Activated T-helper 2 cell treated with anti-CD3 and anti-CD28 coated beads, Interferon-gamma antibody, Interleukin-2, Interleukin-4, amounts not matched to agents 10 μg/mL and 5 μg/mL and 100 μg/mL, durations not matched to agents 14 hours and 24 hours and 36 hours (primary cell): ENCODE results near the gene CD300LG. TPM values are rescaled to one million over a fixed set of nuclear protein-coding genes. Genes with fewer than 3 reads are reported as not detected.
"Not testable (repeated sequence)": the region's sequence is repeated elsewhere in the genome, so short reads cannot be mapped to it uniquely, and the experiment has no call there.

ENCODE experiments used
- DNase-seq: peaks from one replicate; pipeline ENCODE4 v3.0.0; 2021; ENCODE audit warnings: low spot score
- H3K27ac Mint-ChIP-seq: one replicate; pipeline ENCODE4 v1.8.0; 2021; ENCODE audit warnings: mixed read lengths
- H3K27me3 Mint-ChIP-seq: one replicate; pipeline ENCODE4 v1.8.0; 2021; ENCODE audit warnings: low read depth, mixed read lengths
- H3K36me3 Mint-ChIP-seq: one replicate; pipeline ENCODE4 v1.8.0; 2021; ENCODE audit warnings: low read depth, mixed read lengths
- H3K4me1 Mint-ChIP-seq: one replicate; pipeline ENCODE4 v1.8.0; 2021; ENCODE audit warnings: low read depth, mixed read lengths
- H3K4me3 Mint-ChIP-seq: one replicate; pipeline ENCODE4 v1.8.0; 2021; ENCODE audit warnings: low read depth, mild to moderate bottlenecking, moderate library complexity, mixed read lengths
- H3K9me3 Mint-ChIP-seq: one replicate; pipeline ENCODE4 v1.8.0; 2021; ENCODE audit warnings: mixed read lengths
- intact Hi-C: fragments of 100-400 bp; cut with micrococcal nuclease; formaldehyde crosslinking; loops from one replicate; pipeline ENCODE4 v1.15.1; 2023
- total RNA-seq: library from RNA; stranded (reverse); gene quantifications from 2 replicates; pipeline ENCODE4 v1.2.3, GENCODE V29; 2022

The CD300LG gene
- total RNA-seq, 1 donor from 2014 or later, result not detected

GRCh38 chr17:43830510-43831140 is 16.4 kb upstream of the CD300LG start:
- H3K4me3 Mint-ChIP-seq, result no peak overlapping the region
- no peaks in the 10 kb centered on the region for H3K36me3 Mint-ChIP-seq
- no peak for DNase-seq
- H3K27ac Mint-ChIP-seq, result no peak overlapping the region
- peaks cover 3% of the 10 kb centered on the region for H3K9me3 Mint-ChIP-seq
- peaks cover 13% of the 10 kb centered on the region for H3K4me1 Mint-ChIP-seq
- intact Hi-C loops, result no loop called here
- H3K27me3 Mint-ChIP-seq, result peaks cover 46% of the 10 kb centered on the region

- Mint-ChIP-seq H3K36me3 (no peaks in the 10 kb centered on the region), H3K4me1 (peaks cover 13% of the 10 kb centered on the region), H3K27ac (no peak overlapping the region), H3K4me3 (peak overlapping the region; percentile 59), H3K27me3 (peaks cover 51% of the 10 kb centered on the region), H3K9me3 (peaks cover 3% of the 10 kb centered on the region)
- DNase-seq, result no peak
- intact Hi-C loops, result no loop called here
Observed at GRCh38 chr17:43831633-43832032, 15.3 kb upstream of the CD300LG start.

GRCh38 chr17:43832168-43832975 is 14.6 kb upstream of the CD300LG start:
- Mint-ChIP-seq H3K27ac (no peak overlapping the region), H3K9me3 (peaks cover 3% of the 10 kb centered on the region), H3K27me3 (peaks cover 51% of the 10 kb centered on the region), H3K36me3 (no peaks in the 10 kb centered on the region), H3K4me3 (peak overlapping the region; percentile 61), H3K4me1 (peaks cover 13% of the 10 kb centered on the region)
- DNase-seq, result no peak
- intact Hi-C loops, result no loop called here

GRCh38 chr17:43832976-43833829 is 13.8 kb upstream of the CD300LG start, which contains the start of gene MPP3:
MPP3 (minus strand) TSS chr17:43833146; CDS start chr17:43831906, 1,240 bp downstream.
- peak; percentile 26 for DNase-seq
- intact Hi-C loops, result no loop called here
- no peak within 1 kb of the TSS for H3K27ac Mint-ChIP-seq
- peaks cover 3% of the 10 kb centered on the region for H3K9me3 Mint-ChIP-seq
- H3K27me3 Mint-ChIP-seq, result peaks cover 53% of the 10 kb centered on the region
- H3K4me1 Mint-ChIP-seq, result peaks cover 13% of the 10 kb centered on the region
- peak within 1 kb of the TSS; percentile 75 for H3K4me3 Mint-ChIP-seq
- no peaks in the 10 kb centered on the region for H3K36me3 Mint-ChIP-seq

GRCh38 chr17:43834106-43834505 is 12.9 kb upstream of the CD300LG start:
- DNase-seq, result no peak
- H3K27ac Mint-ChIP-seq, result no peak overlapping the region
- intact Hi-C loops, result no loop called here
- H3K4me3 Mint-ChIP-seq, result peak overlapping the region; percentile 75
- peaks cover 53% of the 10 kb centered on the region for H3K27me3 Mint-ChIP-seq
- peaks cover 13% of the 10 kb centered on the region for H3K4me1 Mint-ChIP-seq
- peaks cover 3% of the 10 kb centered on the region for H3K9me3 Mint-ChIP-seq
- no peaks in the 10 kb centered on the region for H3K36me3 Mint-ChIP-seq

- no peak overlapping the region for H3K27ac Mint-ChIP-seq
- peaks cover 26% of the 10 kb centered on the region for H3K27me3 Mint-ChIP-seq
- H3K9me3 Mint-ChIP-seq, result no peaks in the 10 kb centered on the region
- DNase-seq, result no peak
- no peaks in the 10 kb centered on the region for H3K36me3 Mint-ChIP-seq
- intact Hi-C loops, result no loop called here
- no peak overlapping the region for H3K4me3 Mint-ChIP-seq
- H3K4me1 Mint-ChIP-seq, result no peaks in the 10 kb centered on the region
Observed at GRCh38 chr17:43839670-43840108, 7.3 kb upstream of the CD300LG start.

- intact Hi-C loops, result no loop called here
Observed at GRCh38 chr17:43840814-43841213, 6.2 kb upstream of the CD300LG start.

GRCh38 chr17:43841282-43841681 is 5.7 kb upstream of the CD300LG start:
- H3K4me1 Mint-ChIP-seq, result peaks cover 2% of the 10 kb centered on the region
- H3K4me3 Mint-ChIP-seq, result no peak overlapping the region
- H3K9me3 Mint-ChIP-seq, result no peaks in the 10 kb centered on the region
- intact Hi-C loops, result no loop called here
- no peak overlapping the region for H3K27ac Mint-ChIP-seq
- DNase-seq, result no peak
- peaks cover 19% of the 10 kb centered on the region for H3K27me3 Mint-ChIP-seq
- H3K36me3 Mint-ChIP-seq, result no peaks in the 10 kb centered on the region

More at GRCh38 chr17:43840814-43841213, 6.2 kb upstream of the CD300LG start:
- Mint-ChIP-seq H3K27ac (no peak overlapping the region), H3K4me1 (no peaks in the 10 kb centered on the region), H3K27me3 (peaks cover 20% of the 10 kb centered on the region), H3K4me3 (no peak overlapping the region), H3K9me3 (no peaks in the 10 kb centered on the region), H3K36me3 (no peaks in the 10 kb centered on the region)
- no peak for DNase-seq

GRCh38 chr17:43842091-43842974 is 4.6 kb upstream of the CD300LG start:
- peaks cover 17% of the 10 kb centered on the region for H3K27me3 Mint-ChIP-seq
- H3K27ac Mint-ChIP-seq, intact Hi-C loops, DNase-seq, H3K4me3 Mint-ChIP-seq, H3K4me1 Mint-ChIP-seq, H3K36me3 Mint-ChIP-seq, H3K9me3 Mint-ChIP-seq: not testable (repeated sequence)

- no peak overlapping the region for H3K4me3 Mint-ChIP-seq
- H3K4me1 Mint-ChIP-seq, result peaks cover 2% of the 10 kb centered on the region
- DNase-seq, result no peak
- peaks cover 19% of the 10 kb centered on the region for H3K27me3 Mint-ChIP-seq
- no peaks in the 10 kb centered on the region for H3K9me3 Mint-ChIP-seq
- intact Hi-C loops, result no loop called here
- no peaks in the 10 kb centered on the region for H3K36me3 Mint-ChIP-seq
- H3K27ac Mint-ChIP-seq, result no peak overlapping the region
Observed at GRCh38 chr17:43842975-43843325, 4.0 kb upstream of the CD300LG start.

- no peak for DNase-seq
- peaks cover 2% of the 10 kb centered on the region for H3K4me1 Mint-ChIP-seq
- intact Hi-C loops, result no loop called here
- no peak overlapping the region for H3K27ac Mint-ChIP-seq
- peaks cover 19% of the 10 kb centered on the region for H3K27me3 Mint-ChIP-seq
- H3K4me3 Mint-ChIP-seq, result no peak overlapping the region
- no peaks in the 10 kb centered on the region for H3K9me3 Mint-ChIP-seq
- H3K36me3 Mint-ChIP-seq, result no peaks in the 10 kb centered on the region
Observed at GRCh38 chr17:43844241-43844640, 2.7 kb upstream of the CD300LG start.

GRCh38 chr17:43845766-43846165 is 1.2 kb upstream of the CD300LG start:
- no peak overlapping the region for H3K27ac Mint-ChIP-seq
- no peaks in the 10 kb centered on the region for H3K9me3 Mint-ChIP-seq
- no peak for DNase-seq
- H3K36me3 Mint-ChIP-seq, result no peaks in the 10 kb centered on the region
- intact Hi-C loops, result no loop called here
- no peak overlapping the region for H3K4me3 Mint-ChIP-seq
- peaks cover 10% of the 10 kb centered on the region for H3K27me3 Mint-ChIP-seq
- H3K4me1 Mint-ChIP-seq, result peaks cover 2% of the 10 kb centered on the region
